Central memory CD8-positive, alpha-beta T cell (primary cell): ENCODE measurements around the gene PPP1R17.

Experiments
- ATAC-seq: fragments of 150-1000 bp; cut with Tn5 transposase; replicated peaks from 2 replicates; pipeline ENCODE4 v1.10.0; 2022; ENCODE audit warnings: mild to moderate bottlenecking, moderate FRiP score, moderate number of reproducible peaks; ENCODE audit not compliant: poor library complexity, severe bottlenecking; ENCODE audit errors: extremely low read depth
- DNase-seq, 2 donors: peaks; one replicate each; pipeline ENCODE4 v3.0.0; 2021; ENCODE audit warnings: low spot score in 2 of 2
- H3K27ac Mint-ChIP-seq: one replicate; pipeline ENCODE4 v1.8.0; 2022; ENCODE audit warnings: low read depth, mild to moderate bottlenecking, moderate library complexity, mixed read lengths
- H3K27me3 Mint-ChIP-seq: one replicate; pipeline ENCODE4 v1.8.0; 2022; ENCODE audit warnings: mixed read lengths
- H3K36me3 Mint-ChIP-seq: one replicate; pipeline ENCODE4 v1.8.0; 2022; ENCODE audit warnings: mild to moderate bottlenecking, moderate library complexity, mixed read lengths; ENCODE audit not compliant: insufficient read depth
- H3K4me1 Mint-ChIP-seq: one replicate; pipeline ENCODE4 v1.8.0; 2022; ENCODE audit warnings: mixed read lengths
- H3K4me3 Mint-ChIP-seq: one replicate; pipeline ENCODE4 v1.8.0; 2022; ENCODE audit warnings: mild to moderate bottlenecking, moderate library complexity, mixed read lengths
- H3K9me3 Mint-ChIP-seq: one replicate; pipeline ENCODE4 v1.8.0; 2022; ENCODE audit warnings: mixed read lengths

Gene PPP1R17

DNA sequence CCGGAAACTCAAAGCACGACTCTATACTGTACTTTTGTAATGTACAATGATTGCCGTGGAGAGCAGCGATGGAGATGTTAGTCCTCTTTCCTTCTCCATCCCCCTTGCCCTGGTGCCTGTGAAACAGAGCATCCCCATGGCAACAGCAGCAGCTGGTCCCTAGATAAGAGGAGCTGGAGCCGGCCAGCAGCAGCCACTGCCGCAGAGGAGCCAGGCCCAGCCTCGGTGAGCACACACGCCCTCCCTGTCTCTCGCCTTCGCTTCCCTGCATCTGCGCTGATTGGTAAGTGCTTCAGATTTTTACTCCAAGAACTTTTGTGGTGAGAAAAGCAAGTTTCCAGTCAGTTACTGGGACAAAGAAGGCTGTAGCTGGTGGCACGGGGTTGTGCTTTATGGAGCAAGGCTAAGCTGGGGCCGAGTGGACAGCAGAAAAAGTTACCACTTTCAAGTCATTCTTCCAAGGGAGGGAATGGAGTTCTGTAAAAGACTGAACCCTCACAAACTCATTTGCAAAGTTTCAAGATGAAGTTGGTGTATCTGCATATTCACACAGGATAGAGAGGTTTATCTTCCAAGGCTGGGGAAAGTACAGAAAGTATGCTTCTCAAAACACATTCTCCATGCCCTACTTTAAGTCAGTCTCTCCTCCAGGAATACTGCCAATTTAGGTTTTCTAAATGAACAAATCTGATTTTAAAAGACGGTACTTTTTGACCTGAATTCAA, at the start of gene PPP1R17:
Gene PPP1R17, plus strand, starts transcription at position 192 of the 725 bp plus-strand sequence. CDS start 5,227 bp downstream, outside the sequence.
- ATAC-seq (no peak), DNase-seq (no peak)
- H3K27me3 Mint-ChIP-seq, result no peaks in the 10 kb centered on the region
- peaks cover 5% of the 10 kb centered on the region for H3K9me3 Mint-ChIP-seq
- no peak within 1 kb of the TSS for H3K27ac Mint-ChIP-seq
- no peaks in the 10 kb centered on the region for H3K4me1 Mint-ChIP-seq
- no peak within 1 kb of the TSS for H3K4me3 Mint-ChIP-seq
- no peaks in the 10 kb centered on the region for H3K36me3 Mint-ChIP-seq

GRCh38 chr7:31640381-31640780, 46.6 kb upstream of the PPP1R17 start:
- Mint-ChIP-seq H3K36me3 (no peaks in the 10 kb centered on the region), H3K27me3 (no peaks in the 10 kb centered on the region), H3K4me1 (no peaks in the 10 kb centered on the region), H3K27ac (no peak overlapping the region), H3K4me3 (no peak overlapping the region), H3K9me3 (peaks cover 5% of the 10 kb centered on the region)
- ATAC-seq (no peak), DNase-seq (no peak)

DNA sequence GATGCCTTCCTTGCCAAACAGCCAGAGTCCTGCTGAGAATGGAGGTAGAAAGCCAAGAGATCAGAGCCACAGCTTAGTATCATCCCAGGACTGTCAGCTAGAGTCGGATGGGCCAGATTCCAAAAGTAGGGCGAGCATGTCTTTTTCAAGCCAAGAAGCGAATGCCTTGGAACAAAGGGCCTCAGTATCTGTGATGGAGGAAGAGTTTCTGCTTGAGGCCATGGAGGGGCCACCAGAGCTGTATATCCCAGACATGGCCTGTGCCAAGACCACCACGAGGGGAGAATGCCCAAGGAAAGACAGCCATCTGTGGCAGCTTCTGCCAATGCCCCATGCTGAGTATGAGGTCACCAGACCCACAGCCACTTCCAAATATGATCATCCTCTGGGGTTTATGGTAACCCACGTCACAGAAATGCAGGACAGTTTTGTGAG, 44.3 kb upstream of the PPP1R17 start:
- no peaks in the 10 kb centered on the region for H3K4me1 Mint-ChIP-seq
- H3K9me3 Mint-ChIP-seq, result peaks cover 15% of the 10 kb centered on the region
- no peak overlapping the region for H3K27ac Mint-ChIP-seq
- no peak overlapping the region for H3K4me3 Mint-ChIP-seq
- no peak for ATAC-seq
- no peak for DNase-seq
- no peaks in the 10 kb centered on the region for H3K36me3 Mint-ChIP-seq
- no peaks in the 10 kb centered on the region for H3K27me3 Mint-ChIP-seq

DNA sequence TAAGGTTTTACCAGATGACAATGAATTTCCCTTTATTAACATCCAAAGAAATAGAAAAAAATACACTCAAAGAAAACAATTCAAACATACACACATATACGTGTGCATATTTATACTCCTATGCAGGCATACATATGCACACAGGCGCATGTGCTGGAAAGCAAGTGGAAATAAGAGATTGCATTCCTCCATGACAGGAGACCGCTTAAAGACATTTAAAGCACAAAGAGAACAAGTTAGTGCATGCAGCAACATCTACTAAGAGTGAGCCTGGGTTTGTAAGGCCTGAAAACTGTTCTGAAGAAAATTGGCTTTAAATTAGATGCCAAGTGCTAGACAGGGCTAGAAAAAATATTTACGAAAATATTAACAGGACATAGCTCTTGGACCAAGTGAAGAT, 40.1 kb upstream of the PPP1R17 start:
- no peak for DNase-seq
- no peak overlapping the region for H3K4me3 Mint-ChIP-seq
- H3K27me3 Mint-ChIP-seq, result no peaks in the 10 kb centered on the region
- no peaks in the 10 kb centered on the region for H3K4me1 Mint-ChIP-seq
- no peak for ATAC-seq
- no peak overlapping the region for H3K27ac Mint-ChIP-seq
- H3K36me3 Mint-ChIP-seq, result no peaks in the 10 kb centered on the region
- peaks cover 15% of the 10 kb centered on the region for H3K9me3 Mint-ChIP-seq

- ATAC-seq (no peak), DNase-seq (no peak)
- no peak overlapping the region for H3K4me3 Mint-ChIP-seq
- no peaks in the 10 kb centered on the region for H3K27me3 Mint-ChIP-seq
- H3K27ac Mint-ChIP-seq, result no peak overlapping the region
- H3K36me3 Mint-ChIP-seq, result no peaks in the 10 kb centered on the region
- peaks cover 15% of the 10 kb centered on the region for H3K9me3 Mint-ChIP-seq
- no peaks in the 10 kb centered on the region for H3K4me1 Mint-ChIP-seq
Observed at GRCh38 chr7:31647511-31647910, 39.5 kb upstream of the PPP1R17 start.

DNA sequence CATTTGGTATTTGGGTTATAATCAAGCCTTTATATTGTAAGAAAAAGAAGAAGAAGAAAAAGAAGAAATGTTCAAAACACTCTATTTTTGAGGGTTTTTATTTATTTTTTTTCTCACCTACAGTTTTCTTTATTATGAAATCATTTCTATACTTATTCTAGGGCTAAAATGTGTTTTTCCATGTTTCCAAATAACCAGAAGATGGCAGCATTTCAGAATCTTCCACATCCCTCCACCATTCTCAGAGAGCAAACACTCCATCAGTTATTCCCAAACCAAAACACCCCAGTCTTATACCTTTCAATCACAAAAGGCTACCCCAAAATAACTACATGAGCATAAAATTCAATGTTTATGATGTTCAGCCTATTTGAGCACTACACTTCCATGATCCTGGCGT, 38.7 kb upstream of the PPP1R17 start:
- H3K4me1 Mint-ChIP-seq, result no peaks in the 10 kb centered on the region
- H3K36me3 Mint-ChIP-seq, result no peaks in the 10 kb centered on the region
- no peak overlapping the region for H3K27ac Mint-ChIP-seq
- H3K4me3 Mint-ChIP-seq, result no peak overlapping the region
- no peak for DNase-seq
- peaks cover 19% of the 10 kb centered on the region for H3K9me3 Mint-ChIP-seq
- no peaks in the 10 kb centered on the region for H3K27me3 Mint-ChIP-seq
- no peak for ATAC-seq

GRCh38 chr7:31648880-31649279, 38.1 kb upstream of the PPP1R17 start:
- peaks cover 19% of the 10 kb centered on the region for H3K9me3 Mint-ChIP-seq
- no peak overlapping the region for H3K4me3 Mint-ChIP-seq
- DNase-seq (no peak), ATAC-seq (no peak)
- H3K27me3 Mint-ChIP-seq, result no peaks in the 10 kb centered on the region
- H3K4me1 Mint-ChIP-seq, result no peaks in the 10 kb centered on the region
- no peaks in the 10 kb centered on the region for H3K36me3 Mint-ChIP-seq
- no peak overlapping the region for H3K27ac Mint-ChIP-seq

DNA sequence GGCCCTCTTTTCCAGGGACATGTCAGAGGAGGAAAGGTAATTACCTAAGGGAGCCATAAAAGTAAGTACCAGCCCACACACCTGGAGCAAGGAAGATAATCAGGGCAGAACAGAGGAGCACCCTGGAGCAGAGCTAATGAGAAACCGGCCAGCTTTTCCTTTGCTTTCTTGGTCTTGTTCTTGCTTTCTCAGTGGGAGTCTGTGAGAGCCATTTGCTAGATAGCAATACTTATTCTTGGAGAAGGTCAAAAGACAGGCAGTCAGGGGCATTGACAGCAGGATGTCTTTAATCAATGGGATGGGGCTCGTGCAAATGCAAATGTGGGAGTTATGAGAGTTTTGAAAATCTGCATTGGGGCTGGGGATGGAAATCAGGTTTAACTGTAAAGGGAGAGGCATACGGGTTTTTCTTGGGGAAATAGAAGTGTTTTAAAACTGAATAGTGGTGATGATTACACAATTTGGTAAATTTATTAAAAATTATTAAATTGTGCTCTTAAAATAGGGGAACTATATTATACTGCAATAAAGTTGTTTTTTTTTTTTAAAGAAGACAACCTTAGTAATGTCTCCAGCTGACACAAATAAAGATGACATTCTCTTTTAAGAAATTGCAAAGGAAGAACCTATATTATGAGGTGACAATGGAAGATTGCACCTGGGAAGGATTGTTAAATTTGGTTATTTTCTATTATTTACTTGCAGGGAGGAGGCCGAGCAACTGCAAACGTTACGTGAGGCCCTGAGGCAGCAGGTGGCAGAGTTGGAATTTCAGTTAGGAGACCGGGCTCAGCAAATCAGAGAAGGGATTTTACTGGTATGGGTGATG, 35.6 kb upstream of the PPP1R17 start:
- peaks cover 21% of the 10 kb centered on the region for H3K9me3 Mint-ChIP-seq
- no peak overlapping the region for H3K27ac Mint-ChIP-seq
- no peaks in the 10 kb centered on the region for H3K27me3 Mint-ChIP-seq
- no peak for ATAC-seq
- H3K4me1 Mint-ChIP-seq, result no peaks in the 10 kb centered on the region
- H3K36me3 Mint-ChIP-seq, result no peaks in the 10 kb centered on the region
- no peak overlapping the region for H3K4me3 Mint-ChIP-seq
- no peak for DNase-seq

DNA sequence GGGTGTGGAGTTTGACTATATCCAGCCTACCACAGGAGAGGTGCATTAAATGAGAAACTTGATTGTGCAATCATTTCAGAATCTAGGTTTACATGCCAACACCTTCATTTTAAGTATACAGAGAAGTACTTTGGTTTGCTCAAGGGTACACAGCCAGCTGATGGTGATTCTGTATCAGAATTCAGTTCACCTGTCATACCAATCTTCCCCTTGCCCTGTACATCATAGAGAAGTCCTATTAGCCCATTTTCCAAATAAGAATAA, 35.0 kb upstream of the PPP1R17 start:
- Mint-ChIP-seq H3K4me3 (no peak overlapping the region), H3K27me3 (no peaks in the 10 kb centered on the region), H3K36me3 (no peaks in the 10 kb centered on the region), H3K9me3 (peaks cover 15% of the 10 kb centered on the region), H3K4me1 (no peaks in the 10 kb centered on the region), H3K27ac (no peak overlapping the region)
- ATAC-seq (no peak), DNase-seq (no peak)

DNA sequence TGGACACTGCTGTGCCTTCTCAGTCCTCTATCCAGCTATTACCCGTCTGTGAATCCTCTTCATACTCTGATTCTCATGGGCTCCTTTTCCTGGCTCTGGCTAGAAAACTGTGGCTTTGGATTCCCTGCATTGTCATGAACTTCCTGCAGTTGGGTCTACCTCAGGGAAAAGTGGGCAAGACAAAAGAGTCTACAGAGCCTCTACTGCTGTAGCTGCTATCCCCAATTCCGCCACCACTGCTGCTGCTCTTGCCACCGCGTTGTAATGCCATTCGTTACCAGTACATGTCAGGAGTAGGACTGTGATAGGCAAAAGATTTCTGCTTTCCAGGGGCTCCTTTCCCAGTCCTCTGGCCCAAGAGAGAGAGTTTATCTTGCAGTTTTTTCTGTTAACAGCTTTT, 23.9 kb upstream of the PPP1R17 start:
- Mint-ChIP-seq H3K27me3 (no peaks in the 10 kb centered on the region), H3K36me3 (no peaks in the 10 kb centered on the region), H3K9me3 (no peaks in the 10 kb centered on the region), H3K4me1 (no peaks in the 10 kb centered on the region), H3K27ac (no peak overlapping the region), H3K4me3 (no peak overlapping the region)
- ATAC-seq (no peak), DNase-seq (no peak)

DNA sequence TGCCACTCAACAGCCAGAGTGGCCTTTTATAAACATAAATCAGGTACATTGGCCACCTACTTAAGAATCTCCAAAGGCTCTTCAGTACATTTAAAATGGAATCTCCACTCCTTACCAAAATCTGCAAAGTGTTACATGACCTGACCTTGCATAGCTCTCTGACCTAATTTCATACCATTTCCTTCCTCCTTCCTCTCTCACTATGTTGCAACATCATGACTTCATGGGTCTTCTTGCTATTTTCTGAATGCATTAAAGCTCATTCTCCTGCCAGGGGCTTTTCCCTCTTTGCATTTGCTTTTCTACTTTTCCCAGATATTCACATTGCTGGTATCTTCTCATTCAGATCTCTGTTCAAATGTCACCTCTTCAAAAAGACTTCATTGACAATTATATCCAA, 22.1 kb upstream of the PPP1R17 start:
- no peaks in the 10 kb centered on the region for H3K36me3 Mint-ChIP-seq
- no peaks in the 10 kb centered on the region for H3K4me1 Mint-ChIP-seq

GRCh38 chr7:31665546-31665945, 21.5 kb upstream of the PPP1R17 start:
- Mint-ChIP-seq H3K4me1 (no peaks in the 10 kb centered on the region), H3K9me3 (no peaks in the 10 kb centered on the region), H3K36me3 (no peaks in the 10 kb centered on the region), H3K27me3 (no peaks in the 10 kb centered on the region), H3K4me3 (no peak overlapping the region), H3K27ac (no peak overlapping the region)
- DNase-seq (no peak), ATAC-seq (no peak)

More for the DNA sequence above, 22.1 kb upstream of the PPP1R17 start:
- H3K27ac Mint-ChIP-seq, result no peak overlapping the region
- no peak for ATAC-seq
- no peak for DNase-seq
- H3K9me3 Mint-ChIP-seq, result no peaks in the 10 kb centered on the region
- no peaks in the 10 kb centered on the region for H3K27me3 Mint-ChIP-seq
- no peak overlapping the region for H3K4me3 Mint-ChIP-seq

- Mint-ChIP-seq H3K27ac (no peak overlapping the region), H3K9me3 (no peaks in the 10 kb centered on the region), H3K4me1 (no peaks in the 10 kb centered on the region), H3K36me3 (no peaks in the 10 kb centered on the region), H3K4me3 (no peak overlapping the region), H3K27me3 (no peaks in the 10 kb centered on the region)
- ATAC-seq (no peak), DNase-seq (no peak)
Observed at GRCh38 chr7:31669461-31669860, 17.6 kb upstream of the PPP1R17 start.
